Colonic mucosa (tissue), 4 donors: ENCODE results near the gene ZNF415. TPM values are rescaled to one million over a fixed set of nuclear protein-coding genes. Genes with fewer than 3 reads are reported as not detected.
A peak's percentile ranks its signal among the peaks of the same experiment; 100 is the strongest.

Experiments
- DNase-seq: peaks from one replicate; pipeline ENCODE4 v3.0.0-alpha.2; 2020
- H3K27ac ChIP-seq: fragments of 200-600 bp; one replicate; pipeline ENCODE4 v1.8.0; 2021
- H3K27me3 ChIP-seq: fragments of 200-600 bp; one replicate; pipeline ENCODE4 v1.8.0; 2021
- H3K36me3 ChIP-seq: fragments of 200-600 bp; one replicate; pipeline ENCODE4 v1.8.0; 2021
- H3K4me1 ChIP-seq: fragments of 200-600 bp; one replicate; pipeline ENCODE4 v1.8.0; 2021; ENCODE audit warnings: mild to moderate bottlenecking
- H3K4me3 ChIP-seq: fragments of 200-600 bp; one replicate; pipeline ENCODE4 v1.8.0; 2021
- H3K9ac ChIP-seq, 2 donors: one replicate each; pipeline ENCODE4 v1.7.0; 2013; ENCODE audit warnings: control low read depth in 2 of 2, low read depth in 2 of 2, low read length in 2 of 2
- H3K9me3 ChIP-seq: fragments of 200-600 bp; one replicate; pipeline ENCODE4 v1.8.0; 2021
- intact Hi-C: fragments of 100-400 bp; cut with DNase I; formaldehyde crosslinking; loops from one replicate; pipeline ENCODE4 v1.14.1; 2022
- total RNA-seq, 2 donors: library from RNA; stranded (reverse); fragmentation: NEBNext Ultra II Directional in 1 of 2; extraction: Animal tissue kit (Norgen Biotek cat#: 25700) in 1 of 2; gene quantifications; one replicate each; pipeline ENCODE4 v1.2.1, GENCODE V29; 2021
- TF ChIP-seq, protein P1 (sequence below): fragments of 200-600 bp; IDR thresholded peaks from one replicate; pipeline ENCODE4 v1.8.0; 2022; ENCODE audit warnings: antibody characterized with exemption, mild to moderate bottlenecking
- donor health status: healthy.
- donor health status: DM: no; HTN: no; CAD: no.
- donor health status: DM: no; HTN: no; CAD: no.

Gene ZNF415
- total RNA-seq: 1 to 10 TPM; 2.0 to 4.9 TPM

- Histone ChIP-seq H3K36me3 (no peaks in the 10 kb centered on the region), H3K9me3 (no peaks in the 10 kb centered on the region), H3K27ac (no peak within 1 kb of the TSS), H3K4me1 (no peaks in the 10 kb centered on the region), H3K4me3 (peak within 1 kb of the TSS; percentile 43), H3K27me3 (no peaks in the 10 kb centered on the region), H3K9ac (peak within 1 kb of the TSS; percentile 53 to 68)
- DNase-seq: peak; percentile 84
- TF ChIP-seq, protein P1, sequence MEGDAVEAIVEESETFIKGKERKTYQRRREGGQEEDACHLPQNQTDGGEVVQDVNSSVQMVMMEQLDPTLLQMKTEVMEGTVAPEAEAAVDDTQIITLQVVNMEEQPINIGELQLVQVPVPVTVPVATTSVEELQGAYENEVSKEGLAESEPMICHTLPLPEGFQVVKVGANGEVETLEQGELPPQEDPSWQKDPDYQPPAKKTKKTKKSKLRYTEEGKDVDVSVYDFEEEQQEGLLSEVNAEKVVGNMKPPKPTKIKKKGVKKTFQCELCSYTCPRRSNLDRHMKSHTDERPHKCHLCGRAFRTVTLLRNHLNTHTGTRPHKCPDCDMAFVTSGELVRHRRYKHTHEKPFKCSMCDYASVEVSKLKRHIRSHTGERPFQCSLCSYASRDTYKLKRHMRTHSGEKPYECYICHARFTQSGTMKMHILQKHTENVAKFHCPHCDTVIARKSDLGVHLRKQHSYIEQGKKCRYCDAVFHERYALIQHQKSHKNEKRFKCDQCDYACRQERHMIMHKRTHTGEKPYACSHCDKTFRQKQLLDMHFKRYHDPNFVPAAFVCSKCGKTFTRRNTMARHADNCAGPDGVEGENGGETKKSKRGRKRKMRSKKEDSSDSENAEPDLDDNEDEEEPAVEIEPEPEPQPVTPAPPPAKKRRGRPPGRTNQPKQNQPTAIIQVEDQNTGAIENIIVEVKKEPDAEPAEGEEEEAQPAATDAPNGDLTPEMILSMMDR: no peak
- intact Hi-C loops: no loop called here
Measured at GRCh38 chr19:53132141-53132991, at the start of gene ZNF415. Gene ZNF415 (minus strand): TSS chr19:53132910. CDS start chr19:53122676, 10,234 bp downstream.

DNA sequence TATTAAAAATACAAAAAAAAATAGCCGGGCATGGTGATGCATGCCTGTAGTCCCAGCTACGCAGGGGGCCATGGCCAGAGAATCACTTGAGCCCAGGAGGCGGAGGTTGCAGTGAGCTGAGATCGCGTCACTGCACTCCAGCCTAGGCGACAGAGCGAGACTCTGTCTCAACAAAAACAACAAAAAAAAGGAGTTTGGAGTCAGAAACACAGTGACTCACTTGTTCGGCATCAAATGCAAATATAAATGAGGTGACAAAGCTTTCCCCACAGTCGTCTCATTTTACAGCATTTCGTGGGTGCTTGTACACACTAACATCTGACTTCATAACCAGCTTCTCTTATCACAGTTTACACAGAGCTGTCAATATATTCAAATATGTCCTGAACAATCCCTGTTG is 49.5 kb upstream of the ZNF415 start:
- Histone ChIP-seq H3K36me3 (no peaks in the 10 kb centered on the region), H3K4me3 (no peak overlapping the region), H3K9ac (no peak overlapping the region), H3K4me1 (no peaks in the 10 kb centered on the region), H3K9me3 (no peaks in the 10 kb centered on the region), H3K27me3 (no peaks in the 10 kb centered on the region), H3K27ac (no peak overlapping the region)
- intact Hi-C loops: no loop called here
- no peak for DNase-seq
- TF ChIP-seq, protein P1: no peak

GRCh38 chr19:53177986-53178385 is 45.3 kb upstream of the ZNF415 start:
- no peak for DNase-seq
- no peaks in the 10 kb centered on the region for H3K36me3 ChIP-seq
- intact Hi-C loops: no loop called here
- no peaks in the 10 kb centered on the region for H3K27me3 ChIP-seq
- TF ChIP-seq, protein P1: no peak
- no peak overlapping the region for H3K9ac ChIP-seq
- H3K4me3 ChIP-seq: no peak overlapping the region
- no peaks in the 10 kb centered on the region for H3K9me3 ChIP-seq
- H3K4me1 ChIP-seq: no peaks in the 10 kb centered on the region
- no peak overlapping the region for H3K27ac ChIP-seq

GRCh38 chr19:53172889-53173288 is 40.2 kb upstream of the ZNF415 start:
- Histone ChIP-seq H3K9me3 (no peaks in the 10 kb centered on the region), H3K27ac (no peak overlapping the region), H3K36me3 (no peaks in the 10 kb centered on the region), H3K4me3 (no peak overlapping the region), H3K27me3 (no peaks in the 10 kb centered on the region), H3K9ac (no peak overlapping the region), H3K4me1 (no peaks in the 10 kb centered on the region)
- intact Hi-C loops: no loop called here
- TF ChIP-seq, protein P1: no peak
- no peak for DNase-seq

DNA sequence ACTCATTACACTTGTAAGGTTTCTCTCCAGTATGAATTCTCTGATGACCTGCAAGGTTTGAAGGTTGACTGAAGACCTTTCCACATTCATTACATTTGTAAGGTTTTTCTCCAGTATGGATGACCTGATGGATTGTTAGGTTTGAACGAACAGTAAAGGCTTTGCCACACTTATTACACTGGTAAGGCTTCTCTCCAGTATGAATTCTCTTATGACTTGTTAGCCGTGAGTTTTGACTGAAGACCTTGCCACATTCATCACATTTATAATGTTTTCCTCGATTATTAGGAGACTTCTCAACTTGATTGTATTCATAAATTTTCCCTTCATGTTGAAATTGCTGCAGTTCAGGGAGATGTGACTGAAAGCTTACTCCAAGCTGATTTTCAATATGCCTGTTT is 33.0 kb upstream of the ZNF415 start:
- Histone ChIP-seq H3K4me1 (no peaks in the 10 kb centered on the region), H3K9ac (no peak overlapping the region), H3K9me3 (peaks cover 12% of the 10 kb centered on the region), H3K4me3 (no peak overlapping the region), H3K36me3 (no peaks in the 10 kb centered on the region), H3K27me3 (no peaks in the 10 kb centered on the region), H3K27ac (no peak overlapping the region)
- TF ChIP-seq, protein P1: no peak
- no peak for DNase-seq
- intact Hi-C loops: no loop called here
